HG03045 (cell line): ENCODE measurements around the gene STIP1.
A peak's percentile ranks its signal among the peaks of the same experiment; 100 is the strongest.

Experiments
- ATAC-seq: cut with Tn5 transposase; IDR thresholded peaks from one replicate; pipeline ENCODE4 v1.9.1; 2021; ENCODE audit warnings: mild to moderate bottlenecking, moderate library complexity; ENCODE audit not compliant: unreplicated experiment

STIP1 gene

DNA sequence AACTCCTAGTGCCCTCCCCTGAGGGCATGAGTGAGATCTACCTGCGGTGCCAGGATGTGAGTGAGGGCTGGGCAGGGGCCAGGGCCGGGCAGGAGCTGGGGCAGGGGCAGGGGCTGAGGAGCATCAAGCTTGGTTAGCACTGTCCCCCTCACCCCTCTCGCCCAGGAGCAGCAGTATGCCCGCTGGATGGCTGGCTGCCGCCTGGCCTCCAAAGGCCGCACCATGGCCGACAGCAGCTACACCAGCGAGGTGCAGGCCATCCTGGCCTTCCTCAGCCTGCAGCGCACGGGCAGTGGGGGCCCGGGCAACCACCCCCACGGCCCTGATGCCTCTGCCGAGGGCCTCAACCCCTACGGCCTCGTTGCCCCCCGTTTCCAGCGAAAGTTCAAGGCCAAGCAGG, 34.3 kb downstream of the STIP1 start:
- ATAC-seq = no peak

DNA sequence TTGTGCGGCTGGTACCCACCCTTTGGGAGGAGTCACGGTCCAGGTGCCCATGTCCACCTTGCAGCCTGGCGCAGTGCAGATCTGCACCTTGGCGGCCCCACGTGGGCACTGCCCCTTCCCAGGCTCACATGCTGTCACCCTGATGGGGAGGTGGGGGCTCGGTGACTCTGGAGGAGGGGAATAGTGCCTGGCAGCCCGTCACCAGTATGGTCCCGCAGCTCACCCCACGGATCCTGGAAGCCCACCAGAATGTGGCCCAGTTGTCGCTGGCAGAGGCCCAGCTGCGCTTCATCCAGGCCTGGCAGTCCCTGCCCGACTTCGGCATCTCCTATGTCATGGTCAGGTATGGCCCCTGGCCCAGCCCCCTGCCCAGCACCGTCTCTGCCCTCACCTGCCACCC, 34.8 kb downstream of the STIP1 start:
- no peak for ATAC-seq

GRCh38 chr11:64222651-64223000, 36.7 kb downstream of the STIP1 start:
- no peak for ATAC-seq

- ATAC-seq = no peak
These were observed 37.2 kb downstream of the STIP1 start for GRCh38 chr11:64223001-64223651.

DNA sequence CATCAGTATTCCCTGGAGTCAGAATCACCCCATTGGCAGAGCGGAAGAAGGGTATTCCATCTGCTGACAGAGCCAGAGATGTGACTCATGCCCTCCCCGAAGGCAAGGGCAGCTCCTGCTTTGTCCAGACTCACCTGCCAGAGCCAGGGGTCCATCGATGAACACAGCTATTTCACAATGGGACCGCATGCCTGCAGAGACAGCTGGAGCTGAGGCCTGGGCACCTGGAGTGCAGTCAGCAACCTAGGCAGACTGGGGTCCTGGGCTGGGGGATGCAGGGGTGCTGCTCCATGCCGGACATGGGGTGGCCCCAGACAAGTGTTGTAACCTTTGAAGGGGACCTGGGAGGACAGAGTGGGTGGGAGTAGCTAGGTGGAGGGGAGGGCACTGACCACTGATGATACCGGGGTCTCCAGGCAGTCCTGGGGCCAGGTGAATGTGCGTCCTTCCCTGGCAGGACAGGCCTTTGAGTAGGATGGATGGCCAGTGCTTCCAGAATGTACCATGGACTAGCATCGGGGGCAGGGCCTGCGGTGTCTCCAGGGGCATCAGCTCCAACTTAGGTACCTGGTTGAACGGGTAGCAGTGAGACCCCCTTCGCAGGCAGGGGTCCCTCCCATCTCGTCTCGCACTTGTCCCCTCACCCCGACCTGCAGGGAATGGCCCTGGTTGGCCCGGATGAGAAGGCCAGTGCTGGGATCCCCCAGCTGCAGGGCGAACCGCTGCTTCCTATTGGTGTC, 38.4 kb downstream of the STIP1 start:
- ATAC-seq = no peak

GRCh38 chr11:64224891-64225607, 39.1 kb downstream of the STIP1 start:
- ATAC-seq = no peak

DNA sequence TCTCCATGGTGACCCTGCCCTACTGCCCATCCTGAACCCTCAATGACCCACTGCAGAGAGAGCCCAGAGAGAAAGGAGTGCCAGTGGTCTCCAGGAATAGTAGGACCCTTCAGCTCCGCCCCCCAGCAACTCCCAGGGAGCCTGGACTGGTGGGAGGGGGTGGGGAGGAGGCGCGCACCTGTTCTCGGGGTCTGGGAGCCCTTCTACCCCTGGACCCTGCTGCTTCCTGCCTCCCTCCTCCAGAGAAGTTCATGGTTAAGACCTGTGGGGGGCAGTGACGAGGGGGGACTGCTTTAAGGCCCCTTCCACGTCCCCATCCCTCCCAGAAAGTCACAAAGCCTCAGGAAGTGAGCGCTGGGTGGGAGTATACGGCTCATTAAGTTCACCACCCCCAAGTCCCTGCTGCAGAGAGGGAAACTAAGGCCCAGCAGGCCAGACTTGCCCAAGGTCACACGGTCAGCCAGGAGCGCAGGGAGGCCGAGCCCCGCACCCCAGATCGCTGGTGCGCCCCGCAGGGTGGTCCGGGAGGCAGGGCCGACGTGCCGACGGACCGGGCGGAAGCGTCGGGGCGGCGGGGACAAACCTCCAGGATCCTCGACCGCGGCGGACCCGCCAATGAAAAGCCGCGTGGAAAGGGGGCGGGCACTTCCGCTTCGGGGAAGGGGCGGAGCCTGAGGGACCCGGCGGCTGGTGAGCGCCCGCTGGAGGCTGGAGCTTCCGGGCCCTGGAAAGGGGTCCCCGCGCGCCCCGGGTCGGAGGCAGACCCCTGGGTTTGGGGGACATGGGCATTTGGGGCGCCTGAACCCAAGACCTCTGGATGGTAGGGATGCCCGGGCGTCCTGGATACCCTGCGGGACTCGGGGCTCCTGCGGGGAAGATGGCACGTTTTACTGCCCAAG, 39.9 kb downstream of the STIP1 start, which contains the start of the genes NUDT22 and TRPT1:
TSS of gene NUDT22 (plus strand) at position 667 of the 899 bp plus-strand sequence. CDS start 379 bp downstream, outside the sequence.
TSS of gene TRPT1 (minus strand) at position 579 of the 899 bp plus-strand sequence. CDS start at position 253, 326 bp downstream.
- ATAC-seq = peak; percentile 41

- ATAC-seq = peak; percentile 27
These were observed 40.6 kb downstream of the STIP1 start for GRCh38 chr11:64226507-64227051.

GRCh38 chr11:64227405-64227956, 41.5 kb downstream of the STIP1 start:
- no peak for ATAC-seq

DNA sequence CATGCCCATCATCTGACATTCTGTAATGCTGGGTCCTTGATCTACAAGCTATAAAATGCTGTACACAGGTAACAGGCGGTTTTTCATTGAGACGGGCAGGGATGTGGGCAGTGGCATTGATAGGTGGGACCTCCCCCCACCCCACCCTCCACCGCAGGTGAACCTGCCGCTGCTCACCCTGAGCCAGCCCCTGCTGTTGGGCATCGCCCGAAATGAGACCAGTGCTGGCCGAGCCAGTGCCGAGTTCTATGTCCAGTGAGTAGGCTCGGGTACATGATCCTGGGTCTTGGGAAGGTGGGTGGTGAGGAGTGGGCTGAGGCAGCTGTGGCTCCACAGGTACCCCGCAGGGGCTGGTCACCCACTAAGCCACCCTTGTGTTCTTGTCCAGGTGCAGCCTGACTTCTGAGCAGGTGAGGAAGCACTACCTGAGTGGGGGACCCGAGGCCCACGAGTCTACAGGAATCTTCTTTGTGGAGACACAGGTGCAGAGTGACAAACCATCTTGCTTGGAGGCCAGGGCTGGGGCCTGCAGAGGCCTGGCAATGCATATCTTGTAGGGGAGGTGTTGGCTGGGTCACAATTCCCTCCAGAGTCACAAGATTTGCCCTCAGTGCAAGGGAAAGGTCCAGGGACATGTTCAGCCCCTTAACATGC, 43.2 kb downstream of the STIP1 start:
- ATAC-seq = no peak

DNA sequence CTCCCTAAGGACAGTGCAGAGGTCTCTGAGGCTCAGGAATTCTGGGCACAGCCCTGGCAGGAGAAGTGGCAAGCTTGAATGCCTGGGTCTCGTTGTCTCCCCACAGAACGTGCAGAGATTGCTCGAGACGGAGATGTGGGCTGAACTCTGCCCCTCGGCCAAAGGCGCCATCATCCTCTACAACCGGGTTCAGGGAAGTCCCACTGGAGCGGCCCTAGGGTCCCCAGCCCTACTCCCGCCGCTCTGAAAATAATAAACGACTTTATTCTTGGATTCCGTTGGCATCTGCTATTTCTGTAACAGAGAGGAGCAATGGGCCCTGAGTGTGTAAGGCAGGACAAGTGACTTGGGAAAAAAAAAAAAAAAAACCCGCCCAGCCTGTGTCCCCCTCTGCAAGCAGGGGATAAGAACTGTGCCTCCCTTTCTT, 43.8 kb downstream of the STIP1 start:
- no peak for ATAC-seq

DNA sequence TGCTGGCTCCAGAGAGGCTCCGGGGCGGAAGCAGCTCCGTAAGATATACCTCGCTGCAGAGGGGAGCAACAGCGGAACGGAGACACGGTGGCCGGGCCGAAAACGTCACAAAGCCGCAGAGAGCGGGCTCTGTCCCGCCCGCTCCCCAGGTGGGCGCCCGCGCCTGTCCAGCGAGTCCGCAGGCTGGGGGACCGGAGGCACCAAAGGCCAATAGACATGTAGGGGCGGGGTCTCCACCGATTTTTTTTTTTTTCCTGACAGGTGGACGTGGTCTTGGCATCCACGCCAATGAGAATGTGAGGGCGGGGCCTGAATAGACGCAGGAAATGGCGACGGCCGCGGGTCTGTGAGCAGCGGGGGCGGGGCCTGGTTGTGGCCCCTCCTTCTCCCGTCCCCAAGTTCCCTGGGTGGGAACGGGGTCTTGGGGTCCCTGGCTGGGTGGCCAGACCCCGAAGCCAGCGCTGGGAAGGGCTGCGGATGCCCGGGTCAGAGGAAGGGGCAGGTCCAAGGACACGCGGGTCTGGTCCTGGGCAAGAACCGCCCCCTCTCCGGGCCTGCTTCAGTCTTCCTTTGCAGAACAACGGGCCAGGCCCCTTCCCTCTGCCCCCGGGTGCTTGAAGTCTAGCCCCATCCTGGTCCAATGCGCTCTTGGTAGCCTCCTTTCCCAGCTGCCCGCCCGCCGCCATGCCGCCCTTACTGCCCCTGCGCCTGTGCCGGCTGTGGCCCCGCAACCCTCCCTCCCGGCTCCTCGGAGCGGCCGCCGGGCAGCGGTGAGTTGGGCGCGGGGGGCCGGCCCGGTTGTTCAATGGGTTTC, 44.4 kb downstream of the STIP1 start, which contains the start of gene DNAJC4:
TSS of gene DNAJC4 (plus strand) at position 378 of the 814 bp plus-strand sequence. CDS start at position 685, 307 bp downstream.
- peak; percentile 39 for ATAC-seq

- no peak for ATAC-seq
These were observed 45.0 kb downstream of the STIP1 start for GRCh38 chr11:64230985-64231365.

GRCh38 chr11:64231546-64231945, 45.6 kb downstream of the STIP1 start:
- ATAC-seq = no peak

GRCh38 chr11:64232182-64232966, 46.4 kb downstream of the STIP1 start:
- ATAC-seq = no peak

GRCh38 chr11:64232967-64233315, 47.0 kb downstream of the STIP1 start:
- ATAC-seq = no peak

DNA sequence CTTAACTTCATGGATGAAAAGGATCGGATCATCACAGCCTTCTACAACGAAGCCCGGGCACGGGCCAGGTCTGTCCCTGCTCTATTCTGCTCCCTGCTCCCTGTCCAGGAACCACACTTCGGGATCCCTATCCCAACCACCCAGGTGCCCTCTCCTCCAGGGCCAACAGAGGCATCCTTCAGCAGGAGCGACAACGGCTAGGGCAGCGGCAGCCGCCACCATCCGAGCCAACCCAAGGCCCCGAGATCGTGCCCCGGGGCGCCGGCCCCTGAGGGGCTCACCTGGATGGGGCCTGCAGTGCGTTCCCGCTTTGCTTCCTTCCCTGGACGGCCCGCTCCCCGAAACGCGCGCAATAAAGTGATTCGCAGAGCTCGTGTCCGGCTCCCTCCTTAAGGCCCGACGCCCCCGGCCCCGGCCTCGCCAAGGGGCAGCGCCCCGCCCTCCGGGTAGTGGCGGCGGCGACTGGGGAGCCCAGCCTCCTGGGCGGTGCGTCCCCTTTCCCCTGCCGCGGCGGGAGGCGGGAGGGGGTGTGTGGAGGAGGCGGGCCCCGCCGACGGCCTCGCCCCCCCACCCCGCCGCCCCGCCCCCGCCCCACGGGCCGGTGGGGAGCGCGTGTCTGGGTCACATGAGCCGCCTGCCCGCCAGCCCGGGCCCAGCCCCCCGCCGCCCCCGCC, 48.1 kb downstream of the STIP1 start, which contains the start of gene VEGFB:
TSS of gene VEGFB (plus strand) at position 672 of the 674 bp plus-strand sequence. CDS start 250 bp downstream, outside the sequence.
- peak; percentile 41 for ATAC-seq
